GM12892 (cell line): ENCODE results near the gene DOK7.
"Not testable (repeated sequence)": the region's sequence is repeated elsewhere in the genome, so short reads cannot be mapped to it uniquely, and the experiment has no call there.

ENCODE experiments used
- DNase-seq: peaks from one replicate; pipeline ENCODE4 v3.0.0; 2011; ENCODE audit not compliant: insufficient read length
- FAIRE-seq: peaks from 2 replicates; lab custom pipeline; 2011; peaks lifted over from hg19 to GRCh38; lab: Jason Lieb, UNC
- POLR2A ChIP-seq: IDR thresholded peaks from 2 replicates; pipeline ENCODE4 v1.6.1; 2011; ENCODE audit warnings: low read depth, low read length, control low read depth
- POLR2AphosphoS5 ChIP-seq: IDR thresholded peaks from 2 replicates; pipeline ENCODE4 v1.6.1; 2011; ENCODE audit warnings: low read depth, low read length, control low read depth
- TAF1 ChIP-seq: IDR thresholded peaks from 2 replicates; pipeline ENCODE4 v1.6.1; 2011; ENCODE audit warnings: low read depth, mild to moderate bottlenecking, control low read depth, low read length, borderline replicate concordance

DOK7 gene

GRCh38 chr4:3445829-3446545 is 17.1 kb upstream of the DOK7 start:
- FAIRE-seq (no peak), DNase-seq (no peak)
- TF ChIP-seq POLR2A: no peak
- no peak for TF ChIP-seq TAF1
- no peak for TF ChIP-seq POLR2AphosphoS5

DNA sequence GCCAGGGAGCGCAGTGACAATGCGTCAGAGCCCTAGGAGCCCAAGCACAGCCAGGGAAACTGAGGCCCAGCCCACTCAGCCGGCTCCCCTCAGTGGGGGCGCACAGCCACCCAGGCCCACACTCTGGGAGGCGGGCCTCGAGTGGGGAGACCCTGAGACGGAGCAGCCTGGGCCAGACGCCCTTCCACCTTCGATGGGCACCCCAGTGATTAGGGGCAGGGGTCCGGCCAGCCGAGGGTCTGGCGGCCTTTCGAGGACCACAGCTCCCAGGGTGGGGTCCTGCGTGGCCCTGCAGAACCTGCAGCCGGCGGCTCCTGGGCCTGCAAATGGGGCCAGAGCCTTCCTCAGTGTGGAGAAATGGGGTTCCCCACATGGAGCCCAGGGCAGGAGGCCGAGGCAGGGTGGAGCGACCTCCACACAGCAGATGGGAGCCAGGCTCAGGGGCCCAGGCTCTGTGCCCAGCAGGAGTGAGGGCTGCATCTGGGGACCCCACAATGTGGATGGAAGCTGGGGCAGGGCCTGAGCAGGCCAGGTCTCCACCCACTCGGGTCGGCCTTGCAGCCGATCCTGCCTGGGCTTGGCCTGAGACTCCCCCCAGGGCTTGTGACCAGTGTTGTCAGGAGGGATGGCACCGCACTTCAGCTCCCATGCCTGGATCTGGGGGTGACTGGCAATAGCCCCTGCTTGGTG is 16.3 kb upstream of the DOK7 start:
- no peak for FAIRE-seq
- DNase-seq: no peak
- no peak for TF ChIP-seq POLR2A
- TF ChIP-seq POLR2AphosphoS5: no peak
- TF ChIP-seq TAF1: no peak

DNA sequence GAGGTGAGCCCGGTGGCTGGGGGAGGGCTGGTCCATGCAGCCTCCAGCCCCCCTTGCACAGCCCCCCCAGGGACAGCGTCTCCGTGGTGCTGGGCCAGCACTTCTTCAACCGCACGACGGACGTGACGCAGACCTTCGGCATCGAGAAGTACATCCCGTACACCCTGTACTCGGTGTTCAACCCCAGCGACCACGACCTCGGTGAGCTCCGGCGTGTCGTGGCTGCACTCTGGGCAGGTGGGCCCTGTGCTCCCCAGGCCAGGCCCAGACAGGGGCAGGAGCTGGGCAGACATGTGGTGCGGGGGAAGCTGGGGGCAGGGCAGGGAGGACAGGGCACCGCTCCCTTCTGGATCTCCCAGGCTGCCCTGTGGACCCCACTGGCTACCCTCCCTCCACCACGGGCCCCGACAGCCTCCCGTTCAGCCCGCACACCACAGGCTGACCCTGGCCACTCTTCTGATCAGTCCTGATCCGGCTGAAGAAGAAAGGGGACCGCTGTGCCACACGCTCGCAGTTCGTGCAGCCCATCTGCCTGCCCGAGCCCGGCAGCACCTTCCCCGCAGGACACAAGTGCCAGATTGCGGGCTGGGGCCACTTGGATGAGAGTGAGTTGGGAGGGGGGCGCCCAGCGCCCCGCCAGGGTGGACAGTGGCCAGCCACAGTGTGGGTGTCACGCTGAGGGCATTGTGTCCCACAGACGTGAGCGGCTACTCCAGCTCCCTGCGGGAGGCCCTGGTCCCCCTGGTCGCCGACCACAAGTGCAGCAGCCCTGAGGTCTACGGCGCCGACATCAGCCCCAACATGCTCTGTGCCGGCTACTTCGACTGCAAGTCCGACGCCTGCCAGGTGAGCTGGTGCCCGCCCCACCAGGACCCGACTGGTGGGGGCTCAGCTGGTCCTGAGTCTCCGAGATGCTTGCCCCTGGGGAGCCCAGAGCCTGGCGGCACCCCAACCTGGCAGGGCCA is 15.4 kb upstream of the DOK7 start:
- FAIRE-seq: no peak
- TF ChIP-seq POLR2AphosphoS5 (no peak), POLR2A (no peak), TAF1 (no peak)

DNA sequence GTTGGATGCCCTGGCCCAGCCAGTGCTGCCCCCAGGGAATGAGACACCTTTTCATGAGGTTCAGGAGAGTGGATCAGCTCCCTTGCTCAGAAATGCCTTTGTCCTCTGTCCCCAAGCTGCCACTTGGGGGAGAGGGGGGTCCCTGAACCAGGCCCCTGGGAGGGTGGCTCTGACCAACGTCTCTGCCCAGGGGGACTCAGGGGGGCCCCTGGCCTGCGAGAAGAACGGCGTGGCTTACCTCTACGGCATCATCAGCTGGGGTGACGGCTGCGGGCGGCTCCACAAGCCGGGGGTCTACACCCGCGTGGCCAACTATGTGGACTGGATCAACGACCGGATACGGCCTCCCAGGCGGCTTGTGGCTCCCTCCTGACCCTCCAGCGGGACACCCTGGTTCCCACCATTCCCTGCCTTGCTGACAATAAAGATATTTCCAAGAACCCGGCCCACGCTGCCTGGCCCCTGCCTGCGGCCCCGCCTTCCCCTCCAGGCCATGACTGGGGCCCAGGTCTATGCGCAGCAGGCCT is 14.0 kb upstream of the DOK7 start:
- no peak for DNase-seq
- FAIRE-seq: no peak
- TF ChIP-seq POLR2A (no peak), POLR2AphosphoS5 (no peak), TAF1 (no peak)

More for the DNA sequence above, 15.4 kb upstream of the DOK7 start:
- DNase-seq: no peak

- DNase-seq (no peak), FAIRE-seq (no peak)
- TF ChIP-seq POLR2AphosphoS5 (no peak), POLR2A (no peak), TAF1 (no peak)
These were observed 13.3 kb upstream of the DOK7 start for GRCh38 chr4:3449574-3450534.

DNA sequence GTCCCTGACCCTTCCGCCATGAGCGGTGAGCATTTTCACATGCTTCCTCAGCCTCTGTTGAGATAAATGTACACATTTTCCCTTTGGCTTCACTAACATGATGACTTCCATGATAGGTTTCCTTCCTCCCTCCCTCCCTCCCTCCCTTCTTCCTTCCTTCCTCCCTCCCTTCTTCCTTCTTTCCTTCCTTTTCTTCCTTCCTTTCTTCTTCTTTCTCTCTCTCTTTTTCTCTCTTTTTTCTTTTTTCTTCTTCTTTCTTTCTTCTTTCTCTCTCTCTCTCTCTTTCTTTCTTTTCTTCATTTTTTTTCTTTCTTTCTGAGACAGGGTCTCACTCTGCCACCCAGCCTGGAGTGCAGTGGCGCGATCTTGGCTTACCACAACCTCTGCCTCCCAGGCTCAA is 12.5 kb upstream of the DOK7 start:
- no peak for TF ChIP-seq TAF1
- no peak for FAIRE-seq
- DNase-seq: no peak

DNA sequence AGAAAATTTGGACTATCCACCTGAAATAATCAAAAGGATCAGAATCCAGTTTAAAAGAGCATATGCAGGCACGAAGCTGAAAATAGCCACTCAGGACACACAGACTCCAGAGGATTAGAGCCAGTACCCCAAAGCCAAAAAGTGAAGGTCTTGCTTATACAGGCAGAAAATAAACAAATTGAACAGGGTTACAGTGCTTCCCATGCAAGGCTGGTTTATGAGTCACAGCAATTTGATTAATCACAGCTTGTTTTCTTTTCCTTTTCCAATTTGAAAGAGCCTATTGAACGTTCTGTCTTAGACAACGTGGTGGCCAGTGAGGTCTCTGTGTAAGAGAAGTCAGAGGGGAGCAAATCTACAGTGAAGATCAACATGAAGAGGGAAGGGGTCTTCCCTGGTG is 11.2 kb upstream of the DOK7 start:
- no peak for FAIRE-seq
- no peak for TF ChIP-seq POLR2A
- no peak for TF ChIP-seq TAF1
- TF ChIP-seq POLR2AphosphoS5: no peak

DNA sequence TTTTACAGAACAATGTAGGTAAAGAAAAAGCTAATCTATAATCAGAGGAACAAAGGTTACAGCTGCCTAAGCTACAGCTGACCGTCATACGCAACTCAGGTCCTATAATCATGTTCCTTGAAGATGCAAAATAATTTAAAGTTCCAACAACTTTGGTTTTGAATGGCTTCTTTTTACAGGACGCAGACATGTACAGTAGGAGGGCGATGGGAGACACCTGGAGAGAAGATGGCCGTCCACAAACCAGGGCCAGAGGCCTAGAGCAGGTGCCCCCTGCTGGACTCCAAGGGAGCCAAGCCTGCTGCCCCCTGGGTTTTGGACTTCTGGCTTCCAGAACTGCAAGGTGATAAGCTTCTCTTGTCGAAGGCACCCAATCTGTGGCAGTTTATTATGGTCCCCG is 10.7 kb upstream of the DOK7 start:
- FAIRE-seq (no peak), DNase-seq (no peak)
- TF ChIP-seq POLR2AphosphoS5: no peak
- TF ChIP-seq POLR2A: no peak
- TF ChIP-seq TAF1: no peak

More for the DNA sequence above, 11.2 kb upstream of the DOK7 start:
- no peak for DNase-seq

DNA sequence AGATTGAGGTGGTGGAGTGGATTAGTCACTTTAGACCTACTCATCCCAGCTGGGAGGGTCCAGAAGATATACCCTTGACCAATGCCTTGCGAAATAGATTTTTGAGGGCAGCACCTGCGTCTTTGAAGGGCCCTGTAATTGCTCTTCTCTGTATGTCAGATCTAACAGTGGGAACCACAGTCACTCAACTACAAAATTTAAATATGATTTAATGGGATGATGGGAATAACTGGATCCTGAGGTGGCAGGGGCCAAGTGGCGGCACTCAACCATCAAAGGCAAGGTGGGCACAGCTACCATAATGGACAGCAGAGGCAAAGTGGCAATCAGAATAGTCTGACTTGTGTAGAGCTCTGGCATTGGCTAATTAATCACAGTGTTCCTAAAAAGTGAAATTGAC is 7.5 kb upstream of the DOK7 start:
- not testable (repeated sequence) for FAIRE-seq, DNase-seq

GRCh38 chr4:3458371-3458770 is 4.7 kb upstream of the DOK7 start:
- DNase-seq: no peak
- FAIRE-seq: no peak
- TF ChIP-seq POLR2A (no peak), POLR2AphosphoS5 (no peak), TAF1 (no peak)

DNA sequence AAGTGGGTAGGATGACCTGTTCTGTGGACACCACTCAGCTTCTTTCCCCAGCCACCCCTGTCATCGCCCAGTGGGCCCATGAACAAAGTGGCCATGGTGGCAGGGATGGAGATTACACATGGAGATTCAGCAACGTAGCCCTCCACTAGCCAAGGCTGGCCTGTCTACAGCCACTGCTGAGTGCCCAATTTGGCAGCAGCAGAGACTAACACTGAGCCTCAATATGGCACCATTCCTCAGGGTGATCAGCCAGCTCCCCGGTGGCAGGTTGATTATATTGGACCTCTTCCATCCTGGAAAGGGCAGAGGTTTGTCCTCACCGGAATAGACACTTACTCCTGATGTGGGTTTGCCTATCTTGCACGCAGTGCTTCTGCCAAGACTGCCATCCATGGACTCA is 4.0 kb upstream of the DOK7 start:
- not testable (repeated sequence) for FAIRE-seq, DNase-seq

GRCh38 chr4:3460926-3461325 is 2.2 kb upstream of the DOK7 start:
- FAIRE-seq (no peak), DNase-seq (no peak)
- TF ChIP-seq POLR2A (no peak), TAF1 (no peak), POLR2AphosphoS5 (no peak)
